BLaER1 treated with 17β-estradiol and CSF1 and Interleukin-3, amounts not matched to agents 10 nM and 100 nM (cell line): Measurements from ENCODE around the gene GNA14.
A peak's percentile ranks its signal among the peaks of the same experiment; 100 is the strongest.

Experiments
- H3K27ac ChIP-seq, 11 experiments: shearing (Covaris generic); formaldehyde crosslinking; 2 replicates each; pipeline ENCODE4 v1.8.1; 2022
- H3K27me3 ChIP-seq, 11 experiments: shearing (Covaris generic); formaldehyde crosslinking; 2 replicates each; pipeline ENCODE4 v1.8.1; 2022
- H3K36me3 ChIP-seq, 11 experiments: shearing (Covaris generic); formaldehyde crosslinking; 2 replicates each; pipeline ENCODE4 v1.8.1; 2022
- H3K4me1 ChIP-seq, 10 experiments: shearing (Covaris generic); formaldehyde crosslinking; 2 replicates each; pipeline ENCODE4 v1.8.1; 2022
- H3K4me2 ChIP-seq, 11 experiments: shearing (Covaris generic); formaldehyde crosslinking; 2 replicates each; pipeline ENCODE4 v1.8.1; 2022
- H3K4me3 ChIP-seq, 10 experiments: shearing (Covaris generic); formaldehyde crosslinking; 2 replicates each; pipeline ENCODE4 v1.8.1; 2022
- H3K9ac ChIP-seq, 11 experiments: shearing (Covaris generic); formaldehyde crosslinking; 2 replicates each; pipeline ENCODE4 v1.8.1; 2022
- H3K9me3 ChIP-seq, 11 experiments: shearing (Covaris generic); formaldehyde crosslinking; replicated peaks in 1 of 11; 2 replicates each; pipeline ENCODE4 v1.8.1; 2022
- H4K20me1 ChIP-seq, 11 experiments: shearing (Covaris generic); formaldehyde crosslinking; 2 replicates each; pipeline ENCODE4 v1.8.1; 2022
- Cebpa-rat ChIP-seq, 11 experiments: shearing (Covaris generic); IDR thresholded peaks; 2 replicates each; pipeline ENCODE4 v1.8.1; 2022

Gene GNA14

GRCh38 chr9:77488439-77489126, 159.5 kb downstream of the GNA14 start:
- H3K36me3 ChIP-seq: no peaks in the 10 kb centered on the region
- peaks cover 17 to 32% (median 24%) of the 10 kb centered on the region in 11 experiments for H3K9me3 ChIP-seq
- no peak for TF ChIP-seq Cebpa-rat (IDR thresholded peaks at IDR 0.05)
- no peak overlapping the region for H3K27ac ChIP-seq
- H3K9ac ChIP-seq: no peak overlapping the region
- H3K27me3 ChIP-seq: no peaks in the 10 kb centered on the region
- H3K4me2 ChIP-seq: 0 out of 22 replicates have a peak overlapping the region, but pooled peaks of 1 of the 11 experiments have one; percentile 1
- no peaks in the 10 kb centered on the region for H4K20me1 ChIP-seq
- peaks cover 0 to 4% (median 0%) of the 10 kb centered on the region in 10 experiments; a peak in 1 of 20 replicates for H3K4me1 ChIP-seq
- H3K4me3 ChIP-seq: no peak overlapping the region

DNA sequence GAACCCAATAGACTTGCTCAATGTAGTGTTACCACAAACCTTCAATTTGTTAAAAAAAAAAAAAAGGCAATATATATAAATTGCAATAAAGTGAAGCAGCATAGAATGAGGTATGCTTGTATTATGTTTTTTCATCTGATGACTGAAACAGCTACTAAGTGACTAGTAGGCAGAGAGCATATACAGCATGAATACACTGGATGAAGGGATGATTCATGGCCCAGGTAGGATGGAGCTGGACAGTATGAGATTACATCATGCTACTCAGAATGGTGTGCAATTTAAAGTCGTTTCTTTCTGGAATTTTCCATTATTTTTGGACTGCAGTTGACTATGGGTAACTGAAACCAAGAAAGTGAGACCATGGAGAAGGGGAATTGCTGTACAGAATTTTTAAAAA, 161.2 kb downstream of the GNA14 start:
- Histone ChIP-seq H3K4me3 (no peak overlapping the region), H3K9ac (no peak overlapping the region), H3K4me2 (no peak overlapping the region), H3K36me3 (no peaks in the 10 kb centered on the region), H3K27me3 (no peaks in the 10 kb centered on the region), H3K27ac (no peak overlapping the region), H3K9me3 (peaks cover 17 to 32% (median 24%) of the 10 kb centered on the region in 11 experiments), H4K20me1 (no peaks in the 10 kb centered on the region), H3K4me1 (peaks cover 0 to 4% (median 0%) of the 10 kb centered on the region in 10 experiments; a peak in 1 of 20 replicates)
- no peak for TF ChIP-seq Cebpa-rat (IDR thresholded peaks at IDR 0.05)

GRCh38 chr9:77486463-77486862, 161.7 kb downstream of the GNA14 start:
- Histone ChIP-seq H3K9ac (no peak overlapping the region), H3K36me3 (no peaks in the 10 kb centered on the region), H3K4me2 (no peak overlapping the region), H3K9me3 (peaks cover 17 to 30% (median 22%) of the 10 kb centered on the region in 11 experiments), H3K4me3 (no peak overlapping the region), H3K27ac (no peak overlapping the region), H3K4me1 (peaks cover 0 to 4% (median 0%) of the 10 kb centered on the region in 10 experiments; a peak in 1 of 20 replicates), H4K20me1 (no peaks in the 10 kb centered on the region), H3K27me3 (no peaks in the 10 kb centered on the region)
- no peak for TF ChIP-seq Cebpa-rat (IDR thresholded peaks at IDR 0.05)

GRCh38 chr9:77475641-77476473, 172.3 kb downstream of the GNA14 start:
- Histone ChIP-seq H3K27ac (peak overlapping the region in 10 of 11 experiments; percentile 28 to 75 (median 68); a peak in 18 of 22 replicates), H3K4me2 (peak overlapping the region; percentile 52 to 79 (median 71)), H3K4me1 (peaks cover 22 to 30% (median 25%) of the 10 kb centered on the region in 10 experiments), H3K9me3 (peaks cover 17 to 29% (median 24%) of the 10 kb centered on the region in 11 experiments), H3K36me3 (no peaks in the 10 kb centered on the region), H3K4me3 (peak overlapping the region in 2 of 10 experiments; percentile 17 to 33; a peak in 2 of 20 replicates), H4K20me1 (no peaks in the 10 kb centered on the region), H3K27me3 (no peaks in the 10 kb centered on the region), H3K9ac (peak overlapping the region in 9 of 11 experiments; percentile 27 to 63 (median 45); a peak in 15 of 22 replicates)
- no peak for TF ChIP-seq Cebpa-rat (IDR thresholded peaks at IDR 0.05)

GRCh38 chr9:77474936-77475335, 173.2 kb downstream of the GNA14 start:
- Histone ChIP-seq H3K4me3 (no peak overlapping the region), H3K27ac (peak overlapping the region in 9 of 11 experiments; percentile 41 to 75 (median 68); a peak in 13 of 22 replicates), H4K20me1 (no peaks in the 10 kb centered on the region), H3K9me3 (peaks cover 17 to 29% (median 24%) of the 10 kb centered on the region in 11 experiments), H3K36me3 (no peaks in the 10 kb centered on the region), H3K9ac (no peak overlapping the region), H3K4me2 (peak overlapping the region in 6 of 11 experiments; percentile 52 to 79 (median 70); a peak in 9 of 22 replicates), H3K4me1 (peaks cover 22 to 30% (median 25%) of the 10 kb centered on the region in 10 experiments), H3K27me3 (no peaks in the 10 kb centered on the region)
- TF ChIP-seq Cebpa-rat (IDR thresholded peaks at IDR 0.05): no peak

DNA sequence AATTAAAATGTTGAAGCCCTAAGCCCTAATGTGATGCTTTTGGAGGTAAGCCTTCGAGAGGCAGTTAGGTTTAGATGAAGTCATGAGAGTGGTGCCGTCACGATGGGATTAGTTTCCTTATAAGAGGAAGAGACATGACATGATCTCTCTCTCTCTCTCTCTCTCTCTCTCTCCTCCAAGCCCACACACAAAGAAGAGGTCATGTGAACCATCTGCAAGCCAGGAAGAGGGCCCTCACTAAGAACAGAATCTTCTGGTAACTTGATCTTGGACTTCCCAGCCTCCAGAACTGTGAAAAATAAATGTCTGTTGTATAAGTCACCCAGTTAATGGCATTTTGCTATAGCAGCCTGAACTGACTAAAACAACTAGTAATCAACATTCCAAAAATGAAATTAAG, 175.5 kb downstream of the GNA14 start:
- Histone ChIP-seq H3K27ac (no peak overlapping the region), H3K9me3 (peaks cover 17 to 26% (median 21%) of the 10 kb centered on the region in 11 experiments), H3K27me3 (no peaks in the 10 kb centered on the region), H4K20me1 (no peaks in the 10 kb centered on the region), H3K4me3 (no peak overlapping the region), H3K9ac (no peak overlapping the region), H3K4me2 (no peak overlapping the region), H3K4me1 (peaks cover 22 to 28% (median 25%) of the 10 kb centered on the region in 10 experiments), H3K36me3 (no peaks in the 10 kb centered on the region)
- no peak for TF ChIP-seq Cebpa-rat (IDR thresholded peaks at IDR 0.05)

GRCh38 chr9:77471572-77471971, 176.6 kb downstream of the GNA14 start:
- H3K36me3 ChIP-seq: no peaks in the 10 kb centered on the region
- H3K4me3 ChIP-seq: no peak overlapping the region
- H3K9me3 ChIP-seq: peaks cover 17 to 26% (median 21%) of the 10 kb centered on the region in 11 experiments
- H3K4me1 ChIP-seq: peaks cover 11 to 25% (median 16%) of the 10 kb centered on the region in 10 experiments
- H3K27me3 ChIP-seq: no peaks in the 10 kb centered on the region
- no peak overlapping the region for H3K9ac ChIP-seq
- H3K27ac ChIP-seq: no peak overlapping the region
- no peak overlapping the region for H3K4me2 ChIP-seq
- H4K20me1 ChIP-seq: no peaks in the 10 kb centered on the region
- TF ChIP-seq Cebpa-rat (IDR thresholded peaks at IDR 0.05): no peak

- Histone ChIP-seq H3K4me3 (no peak overlapping the region), H3K36me3 (no peaks in the 10 kb centered on the region), H3K4me1 (peaks cover 0 to 10% (median 0%) of the 10 kb centered on the region in 10 experiments; a peak in 6 of 20 replicates), H3K4me2 (no peak overlapping the region), H3K27me3 (no peaks in the 10 kb centered on the region), H3K9me3 (peaks cover 12 to 21% (median 17%) of the 10 kb centered on the region in 11 experiments; a peak in 21 of 22 replicates), H3K27ac (no peak overlapping the region), H4K20me1 (no peaks in the 10 kb centered on the region), H3K9ac (no peak overlapping the region)
- TF ChIP-seq Cebpa-rat (IDR thresholded peaks at IDR 0.05): no peak
Measured at GRCh38 chr9:77469515-77470231, 178.4 kb downstream of the GNA14 start.
